Right ventricle myocardium superior (tissue), 1 donor: Measurements from ENCODE around the gene NUP214. TPM values are rescaled to one million over a fixed set of nuclear protein-coding genes. Genes with fewer than 3 reads are reported as not detected.
"Not testable (repeated sequence)": the region's sequence is repeated elsewhere in the genome, so short reads cannot be mapped to it uniquely, and the experiment has no call there.

Experiments used
- ATAC-seq: fragments of 200-7000 bp; cut with Tn5 transposase; one replicate; pipeline ENCODE4 v1.9.1; 2020; ENCODE audit warnings: mild to moderate bottlenecking; ENCODE audit not compliant: poor library complexity
- DNase-seq: peaks from one replicate; pipeline ENCODE4 v3.0.0-alpha.2; 2020
- intact Hi-C: fragments of 100-400 bp; cut with DNase I; formaldehyde crosslinking; loops from one replicate; pipeline ENCODE4 v1.11.2; 2022
- total RNA-seq: library from RNA; stranded (reverse); fragmentation: NEBNext Ultra II Directional; extraction: Animal tissue kit (Norgen Biotek cat#: 25700); gene quantifications from one replicate; pipeline ENCODE4 v1.2.1, GENCODE V29; 2021
- donor health status: DM: no; HTN: yes; CAD: no; lungs with severe emphysema.

The NUP214 gene
- total RNA-seq, 1 donor from 2014 or later: 22.4 TPM

GRCh38 chr9:131237931-131238401, 112.6 kb downstream of the NUP214 start:
- peak; percentile 70 for ATAC-seq
- peak; percentile 86 for DNase-seq
- intact Hi-C loops: loop anchor here (5.0 kb wide), 2 partner anchors 39 to 99 kb away; partner anchors contain the start of gene FAM78A

- intact Hi-C loops: loop anchor here (5.0 kb wide), 2 partner anchors 39 to 99 kb away; partner anchors contain the start of gene FAM78A
- DNase-seq (peak; percentile 73), ATAC-seq (peak; percentile 40)
Observed at GRCh38 chr9:131238402-131239021, 113.1 kb downstream of the NUP214 start.

- ATAC-seq (no peak), DNase-seq (no peak)
- intact Hi-C loops: loop anchor here (5.0 kb wide), 2 partner anchors 38 to 98 kb away; partner anchors contain the start of gene FAM78A
Observed at GRCh38 chr9:131239161-131239975, 114.0 kb downstream of the NUP214 start.

- ATAC-seq: no peak
- DNase-seq: no peak
- intact Hi-C loops: no loop called here
Observed at GRCh38 chr9:131240047-131240921, 114.9 kb downstream of the NUP214 start.

- intact Hi-C loops, ATAC-seq, DNase-seq: not testable (repeated sequence)
Observed at GRCh38 chr9:131244331-131244730, 118.9 kb downstream of the NUP214 start.

- ATAC-seq (no peak), DNase-seq (no peak)
- intact Hi-C loops: no loop called here
Observed at GRCh38 chr9:131246618-131247017, 121.2 kb downstream of the NUP214 start.

- no peak for ATAC-seq
Observed at GRCh38 chr9:131252120-131252519, 126.7 kb downstream of the NUP214 start.

GRCh38 chr9:131253891-131254491, 128.6 kb downstream of the NUP214 start:
- intact Hi-C loops: no loop called here
- ATAC-seq (peak; percentile 77), DNase-seq (peak; percentile 83)

More at GRCh38 chr9:131252120-131252519, 126.7 kb downstream of the NUP214 start:
- DNase-seq: peak; percentile 57
- intact Hi-C loops: no loop called here

GRCh38 chr9:131254626-131255025, 129.2 kb downstream of the NUP214 start:
- peak; percentile 24 for DNase-seq
- no peak for ATAC-seq
- intact Hi-C loops: no loop called here

- ATAC-seq (no peak), DNase-seq (peak; percentile 21)
- intact Hi-C loops: no loop called here
Observed at GRCh38 chr9:131255676-131256197, 130.4 kb downstream of the NUP214 start.

GRCh38 chr9:131257266-131258025, 132.1 kb downstream of the NUP214 start:
- intact Hi-C loops: no loop called here
- no peak for ATAC-seq
- DNase-seq: no peak

- ATAC-seq: peak; percentile 11
- peak; percentile 89 for DNase-seq
- intact Hi-C loops: no loop called here
Observed at GRCh38 chr9:131258186-131258585, 132.8 kb downstream of the NUP214 start.

- intact Hi-C loops: no loop called here
- ATAC-seq (no peak), DNase-seq (no peak)
Observed at GRCh38 chr9:131258698-131259431, 133.5 kb downstream of the NUP214 start.

- intact Hi-C loops: no loop called here
- ATAC-seq: no peak
- DNase-seq: no peak
Observed at GRCh38 chr9:131259432-131259898, 134.1 kb downstream of the NUP214 start.

GRCh38 chr9:131259916-131260597, 134.7 kb downstream of the NUP214 start:
- no peak for ATAC-seq
- intact Hi-C loops: no loop called here

GRCh38 chr9:131260751-131261452, 135.5 kb downstream of the NUP214 start:
- ATAC-seq (no peak), DNase-seq (no peak)
- intact Hi-C loops: no loop called here

More at GRCh38 chr9:131259916-131260597, 134.7 kb downstream of the NUP214 start:
- no peak for DNase-seq
